ENCODE measurements around the gene PAWR.

- TF ChIP-seq EZH2 (IDR thresholded peaks at IDR 0.05; ENCODE audit: low read length) (no peak), CTCF (optimal IDR thresholded peaks at IDR 0.05 in 1 of 3, IDR thresholded peaks at IDR 0.05 in 1 of 3, conservative IDR thresholded peaks at IDR 0.05 in 1 of 3; ENCODE audit: extremely low read depth in 1 of 3, insufficient read depth in 2 of 3, low read length in 3 of 3) (no peak)
Measured at GRCh38 chr12:79585147-79585546, 105.6 kb downstream of the PAWR start.
